ENCODE data around the gene TTC7B.

DNA sequence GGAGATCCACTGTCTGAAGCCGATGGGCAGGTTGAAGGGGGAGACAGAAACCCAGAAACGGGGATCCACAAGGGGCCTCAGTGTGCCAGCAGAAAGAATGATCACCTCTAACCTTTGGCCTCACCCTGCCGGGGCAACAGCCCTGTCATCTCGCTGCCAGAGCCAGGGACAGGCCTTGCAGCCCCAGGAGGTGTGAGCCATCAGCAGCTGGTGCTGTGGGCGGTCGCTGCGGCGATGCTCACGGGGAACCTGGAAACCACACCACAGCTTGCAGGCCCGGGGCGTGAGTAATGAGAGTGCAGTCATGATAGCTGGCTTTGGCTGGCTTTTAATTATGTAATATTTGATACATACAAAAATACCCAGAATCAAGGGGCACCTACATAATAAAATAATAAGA lies 4.7 kb upstream of the TTC7B start:
- TF ChIP-seq, protein P1, sequence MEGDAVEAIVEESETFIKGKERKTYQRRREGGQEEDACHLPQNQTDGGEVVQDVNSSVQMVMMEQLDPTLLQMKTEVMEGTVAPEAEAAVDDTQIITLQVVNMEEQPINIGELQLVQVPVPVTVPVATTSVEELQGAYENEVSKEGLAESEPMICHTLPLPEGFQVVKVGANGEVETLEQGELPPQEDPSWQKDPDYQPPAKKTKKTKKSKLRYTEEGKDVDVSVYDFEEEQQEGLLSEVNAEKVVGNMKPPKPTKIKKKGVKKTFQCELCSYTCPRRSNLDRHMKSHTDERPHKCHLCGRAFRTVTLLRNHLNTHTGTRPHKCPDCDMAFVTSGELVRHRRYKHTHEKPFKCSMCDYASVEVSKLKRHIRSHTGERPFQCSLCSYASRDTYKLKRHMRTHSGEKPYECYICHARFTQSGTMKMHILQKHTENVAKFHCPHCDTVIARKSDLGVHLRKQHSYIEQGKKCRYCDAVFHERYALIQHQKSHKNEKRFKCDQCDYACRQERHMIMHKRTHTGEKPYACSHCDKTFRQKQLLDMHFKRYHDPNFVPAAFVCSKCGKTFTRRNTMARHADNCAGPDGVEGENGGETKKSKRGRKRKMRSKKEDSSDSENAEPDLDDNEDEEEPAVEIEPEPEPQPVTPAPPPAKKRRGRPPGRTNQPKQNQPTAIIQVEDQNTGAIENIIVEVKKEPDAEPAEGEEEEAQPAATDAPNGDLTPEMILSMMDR (IDR thresholded peaks at IDR 0.05), result no peak
- no peak for TF ChIP-seq EZH2 (IDR thresholded peaks at IDR 0.05)

All from neural progenitor cell (in vitro differentiated cells).